Measurements from ENCODE around the gene KCTD12. TPM values are rescaled to one million over a fixed set of nuclear protein-coding genes. Genes with fewer than 3 reads are reported as not detected.

KCTD12 gene
- total RNA-seq, 3 donors from 2014 or later: 59.7 to 117 (median 65.9) TPM

DNA sequence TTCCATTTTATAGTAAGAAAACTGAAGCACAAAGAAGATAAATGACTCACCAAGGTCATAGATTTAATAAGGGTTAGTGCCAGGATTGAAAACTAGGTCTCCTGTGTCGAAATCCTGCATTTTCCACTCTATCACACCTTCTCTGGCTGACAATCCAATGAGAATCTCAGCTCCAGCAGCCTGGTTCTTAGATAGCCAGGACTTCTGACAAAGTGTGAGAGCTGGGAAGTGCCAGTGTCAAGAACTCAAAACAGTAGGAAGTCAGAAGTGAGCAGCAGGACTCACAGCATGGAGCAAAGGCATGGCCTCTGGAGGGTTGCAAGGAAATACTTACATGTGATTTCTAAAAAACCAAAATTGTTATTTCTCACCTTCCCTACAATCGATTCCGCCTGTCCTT, 24.3 kb downstream of the KCTD12 start:
- DNase-seq (ENCODE audit: low spot score in 2 of 2): no peak
- intact Hi-C loops (cut with DNase I; ENCODE audit: low total_unique reads): no loop called here
- Histone ChIP-seq H3K27ac (no peak overlapping the region), H3K9me3 (no peaks in the 10 kb centered on the region), H3K4me1 (no peaks in the 10 kb centered on the region), H3K36me3 (no peaks in the 10 kb centered on the region), H3K4me3 (no peak overlapping the region), H3K27me3 (no peaks in the 10 kb centered on the region)
- TF ChIP-seq POLR2AphosphoS5 (IDR thresholded peaks at IDR 0.05) (no peak), CTCF (IDR thresholded peaks at IDR 0.05) (no peak), POLR2A (IDR thresholded peaks at IDR 0.05) (no peak)

- no peak overlapping the region for H3K4me3 ChIP-seq
- H3K27ac ChIP-seq: no peak overlapping the region
- no peaks in the 10 kb centered on the region for H3K9me3 ChIP-seq
- TF ChIP-seq POLR2A (IDR thresholded peaks at IDR 0.05): no peak
- TF ChIP-seq POLR2AphosphoS5 (IDR thresholded peaks at IDR 0.05): no peak
- TF ChIP-seq CTCF (IDR thresholded peaks at IDR 0.05): no peak
- DNase-seq (ENCODE audit: low spot score in 2 of 2): no peak
- no peaks in the 10 kb centered on the region for H3K36me3 ChIP-seq
- no peaks in the 10 kb centered on the region for H3K27me3 ChIP-seq
- H3K4me1 ChIP-seq: no peaks in the 10 kb centered on the region
- intact Hi-C loops (cut with DNase I; ENCODE audit: low total_unique reads): no loop called here
Observed at GRCh38 chr13:76860706-76861105, 25.5 kb downstream of the KCTD12 start.

GRCh38 chr13:76854894-76855293, 31.3 kb downstream of the KCTD12 start:
- no peaks in the 10 kb centered on the region for H3K9me3 ChIP-seq
- H3K4me3 ChIP-seq: no peak overlapping the region
- peak overlapping the region in 1 of 2 donors; percentile 22 for H3K27ac ChIP-seq
- H3K4me1 ChIP-seq: peaks cover 0 to 6% of the 10 kb centered on the region in 2 donors
- H3K36me3 ChIP-seq: no peaks in the 10 kb centered on the region
- TF ChIP-seq POLR2A (IDR thresholded peaks at IDR 0.05): no peak
- no peak for DNase-seq (ENCODE audit: low spot score in 2 of 2)
- intact Hi-C loops (cut with DNase I; ENCODE audit: low total_unique reads): no loop called here
- no peaks in the 10 kb centered on the region for H3K27me3 ChIP-seq

DNA sequence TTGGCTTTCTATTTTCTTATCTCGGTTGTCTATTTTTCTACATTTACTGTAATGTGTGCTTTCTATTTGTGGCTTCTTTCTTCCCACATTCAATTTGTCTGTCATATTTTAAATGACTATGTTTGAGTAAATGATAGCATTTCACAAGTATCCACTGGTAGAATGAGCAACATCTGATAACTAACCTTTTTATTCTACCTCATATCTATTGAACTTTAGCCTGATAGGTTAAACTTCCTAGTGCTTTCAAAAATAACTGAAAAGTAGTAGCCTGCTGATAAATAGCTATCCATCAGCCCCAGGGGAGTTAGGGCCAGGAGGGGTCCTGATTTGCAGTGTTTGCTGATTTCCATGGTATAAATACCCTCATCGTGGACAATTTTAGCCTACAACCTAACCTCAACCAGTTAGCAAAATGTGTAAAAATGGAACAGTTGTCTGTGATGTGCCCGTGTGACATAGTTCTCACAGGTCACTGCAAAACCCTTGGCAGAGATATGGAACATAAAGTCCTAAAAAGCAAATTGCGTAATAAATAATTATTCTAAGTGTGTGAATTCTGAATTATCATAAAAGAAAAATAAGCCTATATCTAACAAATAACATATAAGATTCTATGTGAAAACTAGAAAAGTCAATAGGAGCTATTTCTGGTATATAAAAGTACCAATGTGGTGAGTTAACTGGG, 32.1 kb downstream of the KCTD12 start:
- no peaks in the 10 kb centered on the region for H3K9me3 ChIP-seq
- no peak for DNase-seq (ENCODE audit: low spot score in 2 of 2)
- peaks cover 0 to 6% of the 10 kb centered on the region in 2 donors for H3K4me1 ChIP-seq
- H3K36me3 ChIP-seq: no peaks in the 10 kb centered on the region
- H3K4me3 ChIP-seq: no peak overlapping the region
- no peak for TF ChIP-seq POLR2A (IDR thresholded peaks at IDR 0.05)
- TF ChIP-seq CTCF (IDR thresholded peaks at IDR 0.05): no peak
- TF ChIP-seq POLR2AphosphoS5 (IDR thresholded peaks at IDR 0.05): no peak
- intact Hi-C loops (cut with DNase I; ENCODE audit: low total_unique reads): no loop called here
- peak overlapping the region; percentile 24 to 66 for H3K27ac ChIP-seq
- no peaks in the 10 kb centered on the region for H3K27me3 ChIP-seq

- Histone ChIP-seq H3K27ac (peak overlapping the region; percentile 24 to 69), H3K9me3 (no peaks in the 10 kb centered on the region), H3K36me3 (no peaks in the 10 kb centered on the region), H3K4me3 (no peak overlapping the region), H3K4me1 (peaks cover 0 to 6% of the 10 kb centered on the region in 2 donors), H3K27me3 (no peaks in the 10 kb centered on the region)
- intact Hi-C loops (cut with DNase I; ENCODE audit: low total_unique reads): no loop called here
- TF ChIP-seq POLR2A (IDR thresholded peaks at IDR 0.05) (no peak), POLR2AphosphoS5 (IDR thresholded peaks at IDR 0.05) (no peak), CTCF (IDR thresholded peaks at IDR 0.05) (no peak)
- DNase-seq (ENCODE audit: low spot score in 2 of 2): no peak
Observed at GRCh38 chr13:76853481-76853880, 32.7 kb downstream of the KCTD12 start.

All from breast epithelium (tissue), 4 donors.